ENCODE results near the gene ABLIM1. TPM values are rescaled to one million over a fixed set of nuclear protein-coding genes. Genes with fewer than 3 reads are reported as not detected.

ABLIM1 gene
- total RNA-seq, 1 donor from 2014 or later: 144 TPM

GRCh38 chr10:114391599-114391998, 266.5 kb downstream of the ABLIM1 start:
- ATAC-seq (no peak), DNase-seq (no peak)
- intact Hi-C loops (cut with DNase I): no loop called here
- H3K4me3 ChIP-seq: no peak overlapping the region
- no peaks in the 10 kb centered on the region for H3K9me3 ChIP-seq
- no peak overlapping the region for H3K27ac ChIP-seq
- TF ChIP-seq, protein P1, sequence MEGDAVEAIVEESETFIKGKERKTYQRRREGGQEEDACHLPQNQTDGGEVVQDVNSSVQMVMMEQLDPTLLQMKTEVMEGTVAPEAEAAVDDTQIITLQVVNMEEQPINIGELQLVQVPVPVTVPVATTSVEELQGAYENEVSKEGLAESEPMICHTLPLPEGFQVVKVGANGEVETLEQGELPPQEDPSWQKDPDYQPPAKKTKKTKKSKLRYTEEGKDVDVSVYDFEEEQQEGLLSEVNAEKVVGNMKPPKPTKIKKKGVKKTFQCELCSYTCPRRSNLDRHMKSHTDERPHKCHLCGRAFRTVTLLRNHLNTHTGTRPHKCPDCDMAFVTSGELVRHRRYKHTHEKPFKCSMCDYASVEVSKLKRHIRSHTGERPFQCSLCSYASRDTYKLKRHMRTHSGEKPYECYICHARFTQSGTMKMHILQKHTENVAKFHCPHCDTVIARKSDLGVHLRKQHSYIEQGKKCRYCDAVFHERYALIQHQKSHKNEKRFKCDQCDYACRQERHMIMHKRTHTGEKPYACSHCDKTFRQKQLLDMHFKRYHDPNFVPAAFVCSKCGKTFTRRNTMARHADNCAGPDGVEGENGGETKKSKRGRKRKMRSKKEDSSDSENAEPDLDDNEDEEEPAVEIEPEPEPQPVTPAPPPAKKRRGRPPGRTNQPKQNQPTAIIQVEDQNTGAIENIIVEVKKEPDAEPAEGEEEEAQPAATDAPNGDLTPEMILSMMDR (IDR thresholded peaks at IDR 0.05): no peak
- H3K27me3 ChIP-seq: no peaks in the 10 kb centered on the region
- peaks cover 6% of the 10 kb centered on the region for H3K4me1 ChIP-seq
- H3K36me3 ChIP-seq: no peaks in the 10 kb centered on the region

- TF ChIP-seq, protein P1 (IDR thresholded peaks at IDR 0.05): no peak
- intact Hi-C loops (cut with DNase I): no loop called here
- no peaks in the 10 kb centered on the region for H3K27me3 ChIP-seq
- no peak overlapping the region for H3K27ac ChIP-seq
- H3K4me3 ChIP-seq: no peak overlapping the region
- DNase-seq (no peak), ATAC-seq (no peak)
- H3K9me3 ChIP-seq: no peaks in the 10 kb centered on the region
- no peaks in the 10 kb centered on the region for H3K36me3 ChIP-seq
- H3K4me1 ChIP-seq: peaks cover 6% of the 10 kb centered on the region
Observed at GRCh38 chr10:114389426-114389825, 268.6 kb downstream of the ABLIM1 start.

GRCh38 chr10:114388275-114388674, 269.8 kb downstream of the ABLIM1 start:
- ATAC-seq (no peak), DNase-seq (no peak)
- H3K36me3 ChIP-seq: no peaks in the 10 kb centered on the region
- no peaks in the 10 kb centered on the region for H3K27me3 ChIP-seq
- H3K4me3 ChIP-seq: no peak overlapping the region
- TF ChIP-seq, protein P1 (IDR thresholded peaks at IDR 0.05): no peak
- H3K9me3 ChIP-seq: no peaks in the 10 kb centered on the region
- intact Hi-C loops (cut with DNase I): no loop called here
- no peak overlapping the region for H3K27ac ChIP-seq
- H3K4me1 ChIP-seq: peaks cover 6% of the 10 kb centered on the region

DNA sequence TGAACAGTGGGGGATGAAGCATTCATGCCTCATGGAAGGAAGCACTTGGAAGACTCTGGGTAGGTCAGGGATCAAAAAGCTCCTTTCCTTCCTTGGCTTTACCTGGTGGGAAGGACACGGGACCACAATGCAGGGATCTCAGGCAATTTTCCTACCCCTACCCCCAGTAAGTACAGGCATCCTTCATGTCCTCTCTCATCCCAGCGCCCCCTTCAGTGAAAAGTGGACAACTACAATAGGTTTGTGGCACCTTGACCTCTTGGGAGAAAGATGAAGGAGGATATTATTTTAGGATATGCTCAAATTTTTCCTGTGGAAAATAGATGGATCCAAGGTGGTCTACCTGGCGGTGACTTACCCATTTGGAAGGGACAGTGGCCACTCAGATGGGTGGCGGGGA, 270.3 kb downstream of the ABLIM1 start:
- ATAC-seq (no peak), DNase-seq (no peak)
- no peak overlapping the region for H3K27ac ChIP-seq
- TF ChIP-seq, protein P1 (IDR thresholded peaks at IDR 0.05): no peak
- intact Hi-C loops (cut with DNase I): no loop called here
- H3K27me3 ChIP-seq: no peaks in the 10 kb centered on the region
- peaks cover 6% of the 10 kb centered on the region for H3K4me1 ChIP-seq
- no peaks in the 10 kb centered on the region for H3K36me3 ChIP-seq
- H3K4me3 ChIP-seq: no peak overlapping the region
- H3K9me3 ChIP-seq: no peaks in the 10 kb centered on the region

DNA sequence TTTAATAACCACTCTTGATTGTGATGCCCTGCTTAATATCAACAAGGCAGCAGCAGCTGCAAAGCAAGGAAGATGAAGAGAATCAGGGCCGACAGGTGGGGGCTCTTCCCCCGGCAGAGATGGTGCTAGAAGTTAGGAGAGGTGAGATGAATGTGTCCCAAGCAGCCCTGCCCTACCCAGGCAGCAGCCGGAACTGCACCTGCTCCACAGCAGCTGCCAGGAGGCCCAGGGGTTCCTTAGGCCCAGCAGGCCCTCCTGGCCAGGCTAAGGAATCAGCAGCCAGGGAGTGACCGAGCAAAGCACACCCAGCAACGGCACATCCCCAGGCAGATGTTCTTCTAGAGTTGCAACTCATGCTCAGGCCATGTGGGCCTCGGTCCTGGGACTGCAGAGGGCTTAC, 271.6 kb downstream of the ABLIM1 start:
- DNase-seq (no peak), ATAC-seq (no peak)
- no peak overlapping the region for H3K27ac ChIP-seq
- no peaks in the 10 kb centered on the region for H3K27me3 ChIP-seq
- TF ChIP-seq, protein P1 (IDR thresholded peaks at IDR 0.05): no peak
- intact Hi-C loops (cut with DNase I): no loop called here
- H3K4me3 ChIP-seq: no peak overlapping the region
- no peaks in the 10 kb centered on the region for H3K9me3 ChIP-seq
- peaks cover 6% of the 10 kb centered on the region for H3K4me1 ChIP-seq
- H3K36me3 ChIP-seq: no peaks in the 10 kb centered on the region

DNA sequence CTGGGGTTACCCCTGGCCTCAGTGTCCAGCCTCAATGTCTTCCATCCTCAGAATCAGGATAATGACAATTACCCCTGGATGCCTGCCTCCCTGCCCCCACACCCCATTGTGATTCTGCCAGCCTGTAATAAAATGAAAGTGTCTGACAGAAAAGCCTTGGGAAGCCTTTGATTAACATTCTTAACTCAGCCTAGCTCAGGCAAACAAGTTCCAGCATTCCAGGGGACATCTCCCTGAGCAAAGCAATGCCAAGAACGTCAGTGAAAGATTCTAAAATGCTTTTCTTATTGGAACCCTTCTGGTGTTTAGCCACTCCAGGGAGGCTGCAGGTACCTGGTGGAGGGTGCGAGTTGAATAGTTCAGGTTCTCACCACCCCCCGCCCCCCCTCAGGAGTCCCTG, 272.5 kb downstream of the ABLIM1 start:
- DNase-seq: no peak
- Histone ChIP-seq H3K9me3 (no peaks in the 10 kb centered on the region), H3K36me3 (no peaks in the 10 kb centered on the region), H3K27me3 (no peaks in the 10 kb centered on the region), H3K27ac (no peak overlapping the region), H3K4me3 (no peak overlapping the region), H3K4me1 (peaks cover 6% of the 10 kb centered on the region)
- intact Hi-C loops (cut with DNase I): no loop called here
- no peak for ATAC-seq
- TF ChIP-seq, protein P1 (IDR thresholded peaks at IDR 0.05): no peak
